Astrocyte (in vitro differentiated cells and primary cell): ENCODE results near the gene MTA2.

Experiments
- EZH2 ChIP-seq: IDR thresholded peaks from 2 replicates; pipeline ENCODE4 v1.6.1; 2012; ENCODE audit warnings: mild to moderate bottlenecking, low read length, inconsistent platforms; ENCODE audit not compliant: insufficient read depth
- TF ChIP-seq, protein P1 (sequence below): IDR thresholded peaks from 2 replicates; pipeline ENCODE4 v1.5.1; 2011; ENCODE audit warnings: low read depth, mild to moderate bottlenecking, inconsistent platforms, low read length, moderate library complexity; ENCODE audit not compliant: insufficient read depth

DNA sequence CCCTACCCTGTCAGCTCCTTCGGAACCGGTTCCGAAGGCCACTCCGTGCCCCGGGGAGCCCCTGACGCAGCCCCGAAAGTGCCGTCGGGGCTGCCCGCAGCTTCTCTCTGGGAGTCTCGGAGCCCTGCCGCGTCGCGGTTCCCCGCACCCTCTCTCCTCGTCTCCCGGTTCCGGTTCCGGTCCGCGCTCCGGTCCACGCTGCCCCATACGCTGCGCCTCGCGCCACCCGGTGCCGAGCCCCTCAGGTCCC is 618 bp downstream of the MTA2 start:
- TF ChIP-seq, protein P1, sequence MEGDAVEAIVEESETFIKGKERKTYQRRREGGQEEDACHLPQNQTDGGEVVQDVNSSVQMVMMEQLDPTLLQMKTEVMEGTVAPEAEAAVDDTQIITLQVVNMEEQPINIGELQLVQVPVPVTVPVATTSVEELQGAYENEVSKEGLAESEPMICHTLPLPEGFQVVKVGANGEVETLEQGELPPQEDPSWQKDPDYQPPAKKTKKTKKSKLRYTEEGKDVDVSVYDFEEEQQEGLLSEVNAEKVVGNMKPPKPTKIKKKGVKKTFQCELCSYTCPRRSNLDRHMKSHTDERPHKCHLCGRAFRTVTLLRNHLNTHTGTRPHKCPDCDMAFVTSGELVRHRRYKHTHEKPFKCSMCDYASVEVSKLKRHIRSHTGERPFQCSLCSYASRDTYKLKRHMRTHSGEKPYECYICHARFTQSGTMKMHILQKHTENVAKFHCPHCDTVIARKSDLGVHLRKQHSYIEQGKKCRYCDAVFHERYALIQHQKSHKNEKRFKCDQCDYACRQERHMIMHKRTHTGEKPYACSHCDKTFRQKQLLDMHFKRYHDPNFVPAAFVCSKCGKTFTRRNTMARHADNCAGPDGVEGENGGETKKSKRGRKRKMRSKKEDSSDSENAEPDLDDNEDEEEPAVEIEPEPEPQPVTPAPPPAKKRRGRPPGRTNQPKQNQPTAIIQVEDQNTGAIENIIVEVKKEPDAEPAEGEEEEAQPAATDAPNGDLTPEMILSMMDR: no peak
- no peak for TF ChIP-seq EZH2
